Ishikawa (cell line): Measurements from ENCODE around the gene CFAP92.

ENCODE experiments used
- CEBPB ChIP-seq: IDR thresholded peaks from 2 replicates; pipeline ENCODE4 v1.6.1; 2012
- CREB1 ChIP-seq: IDR thresholded peaks from 2 replicates; pipeline ENCODE4 v1.6.1; 2012; ENCODE audit warnings: low read depth
- EGR1 ChIP-seq: IDR thresholded peaks from 2 replicates; pipeline ENCODE4 v1.6.1; 2012
- EP300 ChIP-seq: IDR thresholded peaks from 2 replicates; pipeline ENCODE4 v1.6.1; 2012; ENCODE audit warnings: borderline replicate concordance
- RAD21 ChIP-seq: IDR thresholded peaks from 2 replicates; pipeline ENCODE4 v1.6.1; 2012; ENCODE audit warnings: low read depth
- TAF1 ChIP-seq: IDR thresholded peaks from 2 replicates; pipeline ENCODE4 v1.6.1; 2012; ENCODE audit warnings: low read depth, mild to moderate bottlenecking
- TCF12 ChIP-seq: IDR thresholded peaks from 2 replicates; pipeline ENCODE4 v1.6.1; 2012; ENCODE audit warnings: low read depth
- TF ChIP-seq, protein P1 (sequence below): IDR thresholded peaks from 2 replicates; pipeline ENCODE4 v1.6.1; 2012
- TF ChIP-seq, protein P2 (sequence below): IDR thresholded peaks from 2 replicates; pipeline ENCODE4 v1.6.1; 2012; ENCODE audit warnings: low read depth, mild to moderate bottlenecking
- TF ChIP-seq, protein P3 (sequence below): IDR thresholded peaks from 2 replicates; pipeline ENCODE4 v1.6.1; 2012

GRCh38 chr3:129025691-129026435, 32.0 kb upstream of the CFAP92 start:
- TF ChIP-seq CEBPB (no peak), EGR1 (no peak), TCF12 (no peak), EP300 (no peak), RAD21 (no peak), TAF1 (no peak), CREB1 (no peak)
- TF ChIP-seq, protein P1, sequence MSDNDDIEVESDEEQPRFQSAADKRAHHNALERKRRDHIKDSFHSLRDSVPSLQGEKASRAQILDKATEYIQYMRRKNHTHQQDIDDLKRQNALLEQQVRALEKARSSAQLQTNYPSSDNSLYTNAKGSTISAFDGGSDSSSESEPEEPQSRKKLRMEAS: no peak
- TF ChIP-seq, protein P2, sequence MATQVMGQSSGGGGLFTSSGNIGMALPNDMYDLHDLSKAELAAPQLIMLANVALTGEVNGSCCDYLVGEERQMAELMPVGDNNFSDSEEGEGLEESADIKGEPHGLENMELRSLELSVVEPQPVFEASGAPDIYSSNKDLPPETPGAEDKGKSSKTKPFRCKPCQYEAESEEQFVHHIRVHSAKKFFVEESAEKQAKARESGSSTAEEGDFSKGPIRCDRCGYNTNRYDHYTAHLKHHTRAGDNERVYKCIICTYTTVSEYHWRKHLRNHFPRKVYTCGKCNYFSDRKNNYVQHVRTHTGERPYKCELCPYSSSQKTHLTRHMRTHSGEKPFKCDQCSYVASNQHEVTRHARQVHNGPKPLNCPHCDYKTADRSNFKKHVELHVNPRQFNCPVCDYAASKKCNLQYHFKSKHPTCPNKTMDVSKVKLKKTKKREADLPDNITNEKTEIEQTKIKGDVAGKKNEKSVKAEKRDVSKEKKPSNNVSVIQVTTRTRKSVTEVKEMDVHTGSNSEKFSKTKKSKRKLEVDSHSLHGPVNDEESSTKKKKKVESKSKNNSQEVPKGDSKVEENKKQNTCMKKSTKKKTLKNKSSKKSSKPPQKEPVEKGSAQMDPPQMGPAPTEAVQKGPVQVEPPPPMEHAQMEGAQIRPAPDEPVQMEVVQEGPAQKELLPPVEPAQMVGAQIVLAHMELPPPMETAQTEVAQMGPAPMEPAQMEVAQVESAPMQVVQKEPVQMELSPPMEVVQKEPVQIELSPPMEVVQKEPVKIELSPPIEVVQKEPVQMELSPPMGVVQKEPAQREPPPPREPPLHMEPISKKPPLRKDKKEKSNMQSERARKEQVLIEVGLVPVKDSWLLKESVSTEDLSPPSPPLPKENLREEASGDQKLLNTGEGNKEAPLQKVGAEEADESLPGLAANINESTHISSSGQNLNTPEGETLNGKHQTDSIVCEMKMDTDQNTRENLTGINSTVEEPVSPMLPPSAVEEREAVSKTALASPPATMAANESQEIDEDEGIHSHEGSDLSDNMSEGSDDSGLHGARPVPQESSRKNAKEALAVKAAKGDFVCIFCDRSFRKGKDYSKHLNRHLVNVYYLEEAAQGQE: no peak
- TF ChIP-seq, protein P3, sequence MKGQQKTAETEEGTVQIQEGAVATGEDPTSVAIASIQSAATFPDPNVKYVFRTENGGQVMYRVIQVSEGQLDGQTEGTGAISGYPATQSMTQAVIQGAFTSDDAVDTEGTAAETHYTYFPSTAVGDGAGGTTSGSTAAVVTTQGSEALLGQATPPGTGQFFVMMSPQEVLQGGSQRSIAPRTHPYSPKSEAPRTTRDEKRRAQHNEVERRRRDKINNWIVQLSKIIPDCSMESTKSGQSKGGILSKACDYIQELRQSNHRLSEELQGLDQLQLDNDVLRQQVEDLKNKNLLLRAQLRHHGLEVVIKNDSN: no peak
